PC-9 (cell line): ENCODE measurements around the gene NFKBIB.

Experiments used
- CTCF ChIP-seq: fragments of 200-600 bp; sonication (generic); conservative IDR thresholded peaks from 2 replicates; pipeline ENCODE4 v1.6.1; 2017; ENCODE audit warnings: mixed run types, antibody characterized with exemption, mild to moderate bottlenecking, moderate library complexity
- EZH2 ChIP-seq: fragments of 200-600 bp; sonication (generic); IDR thresholded peaks from 2 replicates; pipeline ENCODE4 v1.8.0; 2017; ENCODE audit warnings: antibody characterized with exemption, low read depth

DNA sequence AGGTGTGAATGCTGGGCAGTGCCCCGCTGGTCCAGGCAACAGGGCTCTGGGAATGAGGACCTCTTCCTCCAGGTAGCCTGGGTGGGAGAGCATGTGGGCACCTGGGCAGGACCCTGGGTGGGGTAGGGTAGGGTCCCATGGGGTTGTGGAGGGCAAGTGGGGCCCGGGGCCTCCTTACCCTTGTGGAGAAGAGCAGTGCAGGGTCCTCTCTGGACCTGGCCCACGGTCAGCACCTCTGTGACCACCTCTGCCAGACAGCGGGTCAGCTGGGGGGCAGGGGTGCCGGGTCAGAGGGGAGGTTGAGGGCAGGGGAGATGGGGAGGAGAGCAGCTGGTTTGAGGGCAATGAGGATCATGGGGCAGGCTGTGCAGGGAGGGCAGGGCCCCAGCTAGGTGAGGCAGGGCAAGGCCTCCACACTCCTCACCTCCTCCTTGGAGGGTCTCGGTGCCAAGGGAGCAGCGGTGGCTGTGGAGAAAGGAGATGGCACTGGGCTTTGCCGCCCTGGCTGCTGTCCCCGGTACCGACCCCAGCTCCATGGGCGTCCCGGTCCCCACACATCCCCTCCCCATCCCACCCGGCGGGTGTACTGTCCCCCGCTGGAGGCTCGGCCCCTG is 11.7 kb downstream of the NFKBIB start:
- TF ChIP-seq CTCF = no peak
- TF ChIP-seq EZH2 = no peak
